NCI-H748 (cell line): ENCODE data around the gene ABI1.

Source experiments
- DNase-seq: peaks from one replicate; lab custom pipeline; 2025; ENCODE audit not compliant: unreplicated experiment; lab: John Stamatoyannopoulos, UW

The ABI1 gene

DNA sequence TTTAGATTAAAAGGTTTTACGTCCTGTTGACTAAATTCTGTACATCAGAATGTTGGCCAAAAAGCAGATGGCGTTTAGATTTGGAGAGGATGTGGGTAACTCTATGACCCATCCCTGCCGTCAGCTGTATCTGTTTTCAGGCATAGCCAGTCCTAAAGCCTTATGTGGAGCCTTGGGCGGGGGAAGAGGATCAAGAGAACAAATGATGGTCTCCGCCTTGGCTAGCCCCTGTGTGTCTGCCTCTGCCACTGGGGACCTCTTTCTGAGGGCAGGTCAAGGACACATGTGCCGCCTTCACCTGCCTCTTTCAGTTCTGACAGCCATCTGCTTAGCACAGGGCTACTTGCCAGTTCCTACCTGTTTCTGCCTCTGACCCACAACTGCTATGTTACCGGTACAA is 139.2 kb downstream of the ABI1 start:
- no peak for DNase-seq

DNA sequence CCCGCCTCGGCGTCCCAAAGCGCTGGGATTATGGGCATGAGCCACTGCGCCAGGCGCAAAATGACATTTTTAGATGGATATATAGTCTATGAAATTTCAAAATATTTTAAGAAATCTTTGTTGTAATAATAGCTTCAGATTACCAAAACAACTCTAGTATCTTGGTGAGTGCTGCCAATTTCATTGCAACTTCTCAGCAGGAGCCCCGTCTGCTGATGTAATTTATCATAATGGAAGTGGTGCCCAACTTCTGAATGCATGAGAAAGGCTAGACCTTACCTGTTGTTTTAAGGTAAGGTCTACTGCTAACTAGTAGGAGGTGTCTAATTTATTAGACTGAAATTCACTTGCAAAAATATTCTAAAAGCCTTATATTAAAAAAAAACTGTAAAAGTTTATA is 143.3 kb downstream of the ABI1 start:
- no peak for DNase-seq

DNA sequence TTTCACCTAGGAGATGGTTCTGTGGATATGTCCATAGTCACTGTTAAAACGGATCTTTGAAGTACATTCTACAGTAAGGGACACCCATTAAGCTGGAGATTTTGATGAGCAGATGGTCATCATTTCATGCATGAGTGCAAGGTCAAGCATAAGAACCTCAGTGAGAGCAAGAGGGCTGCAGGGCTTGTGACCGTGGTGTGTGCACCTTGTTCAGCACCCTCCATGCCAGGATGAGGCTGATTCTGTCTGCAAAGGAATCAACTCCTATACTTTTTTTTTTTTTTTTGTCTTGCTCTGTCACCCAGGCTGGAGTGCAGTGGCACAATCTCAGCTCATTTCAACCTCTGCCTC is 145.6 kb downstream of the ABI1 start:
- DNase-seq, result no peak

DNA sequence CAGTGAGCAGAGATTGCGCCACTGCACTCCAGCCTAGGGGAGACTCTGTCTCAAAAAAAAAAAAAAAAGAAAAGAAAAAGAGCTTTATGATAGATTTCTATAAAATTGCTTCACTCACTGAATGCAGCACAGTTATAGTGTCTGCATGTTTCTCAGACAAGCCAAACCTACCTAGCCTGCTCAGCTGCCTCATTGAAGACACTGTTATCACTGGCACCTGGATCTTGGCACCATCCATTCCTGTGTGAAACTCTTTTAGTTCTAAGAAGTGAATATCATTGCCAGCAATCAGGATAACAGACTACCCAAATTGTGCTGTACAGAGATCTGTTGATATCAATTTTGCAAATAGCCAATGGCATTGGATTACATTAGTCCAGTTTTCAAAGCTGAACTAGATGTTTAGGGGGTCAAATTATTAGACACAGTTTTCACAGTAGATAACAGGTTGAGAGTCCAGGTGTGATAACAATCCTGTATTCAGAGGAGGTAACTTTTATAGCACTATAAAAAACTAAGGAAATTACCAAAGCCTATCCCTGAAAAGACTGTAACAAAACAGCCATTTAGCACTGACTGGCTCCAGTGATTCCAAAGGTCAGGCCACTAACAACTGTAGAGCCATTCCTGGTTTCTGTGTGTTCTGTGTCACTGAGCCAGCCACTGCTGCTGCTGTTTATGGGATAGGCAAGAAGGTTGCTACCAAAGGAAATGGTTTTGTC is 146.2 kb downstream of the ABI1 start:
- DNase-seq, result no peak

DNA sequence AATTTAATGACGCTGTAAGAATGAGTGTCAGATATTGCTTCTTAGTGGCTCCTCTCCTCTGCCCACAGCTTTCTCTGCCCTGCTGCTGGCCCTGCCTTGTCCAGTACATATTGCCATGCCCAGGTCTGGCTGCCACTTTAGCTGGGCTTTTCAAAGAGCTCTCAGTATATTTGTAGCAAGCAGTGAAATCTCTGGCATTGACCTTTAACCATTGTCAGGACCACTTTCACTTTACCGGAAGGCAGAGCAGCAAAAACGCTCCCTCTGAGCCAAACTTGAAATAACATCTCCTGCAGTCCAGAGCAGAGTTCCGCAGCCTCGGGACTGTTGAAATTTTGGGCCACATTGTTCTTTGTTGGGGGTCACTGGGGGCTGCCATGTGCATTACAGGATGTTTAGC is 149.4 kb downstream of the ABI1 start:
- no peak for DNase-seq

DNA sequence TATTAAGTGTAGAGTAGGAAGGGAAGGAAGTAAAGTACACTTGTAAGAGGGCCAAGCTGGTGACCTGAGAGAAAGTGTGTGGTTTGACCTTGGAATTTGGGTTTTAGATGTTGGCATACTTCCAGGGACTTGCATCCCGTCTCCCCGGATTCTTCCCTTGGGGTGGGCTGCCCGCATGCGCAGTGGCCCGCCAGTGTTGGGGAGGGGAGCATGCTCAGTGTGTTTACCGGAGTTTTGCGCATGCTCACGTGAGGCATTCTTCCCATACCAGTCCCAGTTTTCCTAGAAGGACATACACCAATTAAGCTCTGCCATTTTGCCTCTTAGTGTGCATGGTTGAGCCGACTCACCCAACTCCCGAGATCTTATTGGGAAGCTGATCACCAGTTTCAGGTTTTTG is 153.8 kb downstream of the ABI1 start:
- no peak for DNase-seq

DNA sequence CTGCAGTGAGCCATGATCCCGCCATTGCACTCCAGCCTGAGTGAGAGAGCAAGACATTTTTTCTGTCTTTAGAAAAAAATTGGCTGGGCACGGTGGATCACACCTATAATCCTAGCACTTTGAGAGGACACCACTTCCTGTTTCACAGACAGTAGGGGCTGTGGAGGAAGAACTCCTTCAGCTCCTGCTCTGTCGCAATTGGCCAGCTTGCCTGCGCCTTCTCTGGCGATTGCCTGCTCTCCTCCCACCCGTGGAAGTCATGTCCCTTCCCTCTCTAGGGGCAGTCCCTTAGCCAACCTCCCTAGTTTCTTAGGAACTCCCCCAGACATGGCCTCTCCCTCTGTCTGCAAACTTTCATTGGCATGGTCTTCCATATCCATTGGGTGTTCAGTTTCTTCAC is 154.6 kb downstream of the ABI1 start:
- no peak for DNase-seq

DNA sequence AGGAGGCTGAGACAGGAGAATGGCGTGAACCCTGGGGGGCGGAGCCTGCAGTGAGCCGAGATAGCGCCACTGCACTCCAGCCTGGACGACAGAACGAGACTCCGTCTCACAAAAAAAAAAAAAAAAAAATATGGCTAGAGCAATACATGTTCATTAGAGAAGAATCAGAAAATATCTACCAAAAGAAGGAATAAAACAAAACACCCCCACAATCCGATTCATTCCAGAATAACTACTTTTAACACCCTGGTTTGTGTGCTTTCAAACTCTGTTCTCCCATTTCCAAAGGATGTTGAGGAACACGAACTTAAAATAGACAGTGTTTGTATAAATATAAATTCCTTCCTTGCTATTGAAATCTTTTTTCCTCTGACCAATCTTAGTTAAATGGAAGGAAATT is 156.8 kb downstream of the ABI1 start:
- no peak for DNase-seq

DNA sequence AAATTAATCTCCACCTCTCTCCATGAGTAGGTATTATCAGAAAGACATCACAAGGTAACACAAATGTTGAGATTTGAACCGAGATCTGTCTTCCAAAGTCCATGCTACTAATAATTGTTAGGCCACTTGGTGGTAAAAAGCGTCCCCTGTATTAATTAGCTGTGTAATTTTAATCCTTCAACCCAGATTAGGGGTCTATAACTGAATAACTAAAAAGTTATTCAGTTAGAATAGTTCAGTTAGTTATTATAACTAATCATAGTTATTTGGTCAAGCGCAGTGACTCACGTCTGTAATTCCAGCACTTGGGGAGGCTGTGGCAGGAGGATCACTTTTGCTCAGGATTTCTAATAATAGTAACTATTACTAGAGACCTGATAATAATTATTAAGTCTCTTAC is 157.7 kb downstream of the ABI1 start:
- no peak for DNase-seq

DNA sequence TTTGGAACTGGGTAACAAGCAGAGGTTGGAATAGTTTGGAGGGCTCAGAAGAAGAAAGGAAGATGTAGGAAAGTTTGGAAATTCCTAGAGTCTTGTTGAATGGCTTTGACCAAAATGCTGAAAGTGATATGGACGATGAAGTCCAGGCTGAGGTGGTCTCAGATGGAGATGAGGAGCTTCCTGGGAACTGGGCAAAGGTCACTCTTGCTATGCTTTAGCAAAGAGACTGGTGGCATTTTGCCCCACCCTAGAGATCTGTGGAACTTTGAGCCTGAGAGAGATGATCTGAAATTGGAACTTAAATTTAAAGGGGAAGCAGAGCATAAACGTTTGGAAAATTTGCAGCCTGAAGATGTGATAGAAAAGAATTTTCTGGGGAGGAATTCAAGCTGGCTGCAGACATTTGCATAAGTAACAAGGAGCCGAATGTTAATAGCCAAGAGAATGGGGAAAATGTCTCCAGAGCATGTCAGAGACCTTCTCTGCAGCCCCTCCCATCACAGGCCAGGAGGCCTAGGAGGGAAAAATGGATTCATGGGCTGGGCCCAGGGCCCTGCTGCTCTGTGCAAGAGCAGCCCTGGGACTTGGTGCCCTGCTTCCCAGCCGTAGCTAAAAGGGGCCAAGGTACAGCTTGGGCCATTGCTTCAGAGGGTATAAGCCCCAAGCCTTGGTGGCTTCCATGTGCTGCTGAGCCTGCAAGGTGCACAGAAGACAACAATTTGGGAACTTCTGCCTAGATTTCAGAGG is 159.7 kb downstream of the ABI1 start:
- no peak for DNase-seq

DNA sequence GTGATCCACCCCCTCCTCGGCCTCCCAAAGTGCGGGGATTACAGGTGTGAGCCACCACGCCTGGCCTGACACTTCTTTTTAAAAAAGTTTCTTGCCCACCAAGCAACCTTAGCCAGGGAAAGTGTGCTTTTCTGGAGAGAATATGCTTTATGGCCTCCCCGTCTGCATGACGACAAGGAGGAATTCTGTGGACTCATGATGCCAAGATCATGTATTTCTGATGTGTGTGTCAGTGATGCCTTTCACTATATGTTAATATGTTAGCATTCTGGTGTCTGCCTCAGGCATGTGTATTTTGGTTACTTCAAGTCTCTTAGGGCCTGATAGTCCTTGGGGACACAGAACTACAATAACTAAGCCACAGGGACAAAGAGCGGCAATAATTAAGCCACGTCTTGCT is 161.1 kb downstream of the ABI1 start:
- no peak for DNase-seq

DNA sequence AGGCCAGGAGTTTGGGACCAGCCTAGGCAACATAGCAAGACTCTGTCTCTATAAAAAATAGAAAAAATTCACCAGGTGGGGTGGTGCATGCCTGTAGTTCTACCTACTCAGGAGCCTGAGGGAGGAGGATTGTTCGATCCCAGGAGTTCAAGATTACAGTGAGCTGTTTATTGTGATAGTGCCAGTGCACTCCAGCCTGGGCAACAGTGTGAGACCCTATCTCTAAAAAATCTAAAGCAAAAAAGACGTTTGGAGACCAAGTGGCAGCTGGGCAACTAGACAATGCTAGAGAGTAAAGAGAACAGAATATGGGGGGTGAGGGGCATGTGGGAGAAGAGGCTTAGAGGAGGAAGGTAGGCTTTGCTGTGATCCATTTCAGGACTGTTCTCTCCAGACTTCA is 161.8 kb downstream of the ABI1 start:
- DNase-seq, result no peak

DNA sequence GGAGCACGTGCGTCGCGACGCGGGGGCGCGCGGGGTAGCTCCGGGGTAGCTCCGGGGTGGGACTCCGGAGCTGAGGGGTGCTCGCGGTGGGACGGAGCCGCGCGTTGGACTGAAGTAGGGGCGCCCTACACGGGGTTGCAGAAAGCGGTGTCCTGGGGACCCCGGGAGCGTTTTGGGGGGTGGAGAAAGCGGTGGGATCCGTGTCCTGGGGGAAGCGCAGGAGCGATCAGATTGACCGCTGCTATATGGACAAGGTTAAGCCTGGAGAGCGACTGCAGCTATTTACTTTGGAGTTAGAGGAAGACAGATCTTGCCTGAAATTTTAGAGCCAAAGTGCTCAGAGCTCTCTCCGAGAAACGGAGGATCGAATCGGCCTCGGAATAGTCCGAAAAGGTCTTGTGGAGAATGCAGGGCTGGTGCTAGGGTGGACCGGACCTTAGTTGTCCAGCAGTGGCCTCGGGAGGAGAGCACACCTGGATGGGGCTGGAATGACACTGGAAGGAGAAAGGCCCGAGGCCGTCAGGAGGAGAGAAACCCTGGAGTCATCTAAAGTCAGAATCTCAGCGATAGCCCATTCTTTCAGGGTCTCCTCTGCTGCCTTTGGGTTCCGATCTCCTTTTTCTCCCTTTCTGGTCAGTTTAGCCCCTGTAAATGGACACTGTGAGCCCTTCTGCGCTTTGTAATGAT is 162.7 kb downstream of the ABI1 start:
- DNase-seq, result peak; percentile 14

DNA sequence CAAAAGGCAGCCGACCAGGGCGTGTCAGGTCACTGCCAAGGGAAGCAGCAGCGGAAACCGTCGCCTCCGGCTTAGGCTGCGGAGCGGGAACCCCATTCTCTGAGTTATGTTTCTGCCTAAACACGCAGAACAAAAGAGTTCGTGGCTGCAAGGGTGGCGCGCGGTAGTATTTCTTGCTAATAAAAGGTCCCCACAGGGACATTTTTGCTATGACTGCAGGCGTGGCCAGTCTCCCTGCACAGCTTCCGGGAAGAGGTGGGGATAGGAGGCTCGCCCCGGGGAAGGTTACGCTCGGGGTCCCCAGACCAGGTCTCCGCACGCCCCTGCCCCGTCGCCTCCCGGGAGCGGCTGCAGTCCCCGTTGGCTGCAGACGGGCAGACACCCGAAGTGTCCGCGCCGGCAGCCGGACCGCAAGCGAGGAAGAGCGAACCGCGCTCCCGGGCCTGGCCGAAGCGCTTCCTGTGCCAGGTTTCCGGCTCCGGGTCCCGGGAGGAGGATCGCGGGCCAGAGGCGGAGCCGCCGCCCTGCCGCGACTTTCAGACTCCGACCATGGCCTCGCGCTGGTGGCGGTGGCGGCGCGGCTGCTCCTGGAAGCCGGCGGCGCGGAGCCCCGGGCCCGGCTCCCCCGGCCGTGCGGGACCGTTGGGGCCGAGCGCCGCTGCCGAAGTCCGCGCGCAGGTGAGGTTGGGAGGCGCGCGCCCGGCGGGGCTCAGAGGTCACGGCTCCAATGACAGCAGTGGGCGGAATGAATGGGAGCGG is 163.4 kb downstream of the ABI1 start, which contains the start of gene PDSS1:
PDSS1 (plus strand) TSS at position 539 of the 759 bp plus-strand sequence; CDS start at position 550, 11 bp downstream.
- DNase-seq, result peak; percentile 71

DNA sequence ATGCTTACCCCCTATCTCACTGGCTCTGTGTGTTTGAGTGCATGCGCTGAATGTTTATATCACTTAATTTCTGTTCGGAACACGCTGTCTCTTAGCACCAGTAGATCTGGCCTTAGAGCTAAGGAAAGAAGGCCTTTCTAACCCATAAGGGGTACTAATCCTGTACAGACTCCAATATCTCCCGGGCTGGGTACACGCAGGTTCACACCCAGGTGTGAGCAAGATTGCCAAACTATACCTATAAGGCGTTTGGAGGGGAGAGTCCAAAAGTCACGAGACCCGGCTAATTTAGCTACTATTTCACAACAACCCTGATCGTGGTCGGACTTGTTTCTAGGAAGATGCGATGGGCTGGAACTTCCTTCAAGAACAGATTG is 164.0 kb downstream of the ABI1 start:
- no peak for DNase-seq
